ENCODE results near the gene GRPR. TPM values are rescaled to one million over a fixed set of nuclear protein-coding genes. Genes with fewer than 3 reads are reported as not detected.
"Not testable (repeated sequence)": the region's sequence is repeated elsewhere in the genome, so short reads cannot be mapped to it uniquely, and the experiment has no call there.

GRPR gene
- total RNA-seq, 3 donors from 2014 or later, result 0.19 to 3.5 TPM; not detected in 1

DNA sequence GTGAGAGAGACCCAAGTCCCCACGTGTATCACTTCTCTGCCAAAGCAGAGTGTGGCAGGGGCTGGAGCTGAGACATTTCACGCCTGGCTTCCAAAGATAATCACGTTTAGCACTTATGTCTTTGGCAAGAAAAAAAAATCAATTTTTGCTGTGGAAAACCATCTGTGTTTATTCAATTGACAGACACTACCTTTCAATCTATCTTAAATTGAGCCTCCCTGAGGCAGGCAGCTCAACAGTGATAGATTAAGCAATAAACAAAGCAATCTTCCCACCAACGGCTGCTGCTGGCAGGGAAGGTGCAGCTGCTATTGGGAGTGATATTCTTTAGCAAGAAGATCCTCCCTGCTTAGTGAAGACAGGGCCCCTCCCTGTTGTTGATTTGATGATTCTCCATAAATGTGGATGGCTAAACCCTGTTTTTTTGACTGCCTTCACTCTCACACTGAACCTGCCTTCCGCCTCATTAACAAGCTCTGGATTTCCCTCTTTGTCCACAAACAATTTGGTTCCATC is 32.3 kb downstream of the GRPR start:
- H3K4me1 ChIP-seq (ENCODE audit: low read depth), result no peaks in the 10 kb centered on the region
- TF ChIP-seq, protein P1, sequence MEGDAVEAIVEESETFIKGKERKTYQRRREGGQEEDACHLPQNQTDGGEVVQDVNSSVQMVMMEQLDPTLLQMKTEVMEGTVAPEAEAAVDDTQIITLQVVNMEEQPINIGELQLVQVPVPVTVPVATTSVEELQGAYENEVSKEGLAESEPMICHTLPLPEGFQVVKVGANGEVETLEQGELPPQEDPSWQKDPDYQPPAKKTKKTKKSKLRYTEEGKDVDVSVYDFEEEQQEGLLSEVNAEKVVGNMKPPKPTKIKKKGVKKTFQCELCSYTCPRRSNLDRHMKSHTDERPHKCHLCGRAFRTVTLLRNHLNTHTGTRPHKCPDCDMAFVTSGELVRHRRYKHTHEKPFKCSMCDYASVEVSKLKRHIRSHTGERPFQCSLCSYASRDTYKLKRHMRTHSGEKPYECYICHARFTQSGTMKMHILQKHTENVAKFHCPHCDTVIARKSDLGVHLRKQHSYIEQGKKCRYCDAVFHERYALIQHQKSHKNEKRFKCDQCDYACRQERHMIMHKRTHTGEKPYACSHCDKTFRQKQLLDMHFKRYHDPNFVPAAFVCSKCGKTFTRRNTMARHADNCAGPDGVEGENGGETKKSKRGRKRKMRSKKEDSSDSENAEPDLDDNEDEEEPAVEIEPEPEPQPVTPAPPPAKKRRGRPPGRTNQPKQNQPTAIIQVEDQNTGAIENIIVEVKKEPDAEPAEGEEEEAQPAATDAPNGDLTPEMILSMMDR (IDR thresholded peaks at IDR 0.05), result no peak
- ATAC-seq (no peak), DNase-seq (no peak)
- intact Hi-C loops (cut with DNase I, micrococcal nuclease), result no loop called here
- no peak overlapping the region for H3K4me3 ChIP-seq
- no peaks in the 10 kb centered on the region for H3K36me3 ChIP-seq (ENCODE audit: low read depth)
- H3K9me3 ChIP-seq, result no peaks in the 10 kb centered on the region

DNA sequence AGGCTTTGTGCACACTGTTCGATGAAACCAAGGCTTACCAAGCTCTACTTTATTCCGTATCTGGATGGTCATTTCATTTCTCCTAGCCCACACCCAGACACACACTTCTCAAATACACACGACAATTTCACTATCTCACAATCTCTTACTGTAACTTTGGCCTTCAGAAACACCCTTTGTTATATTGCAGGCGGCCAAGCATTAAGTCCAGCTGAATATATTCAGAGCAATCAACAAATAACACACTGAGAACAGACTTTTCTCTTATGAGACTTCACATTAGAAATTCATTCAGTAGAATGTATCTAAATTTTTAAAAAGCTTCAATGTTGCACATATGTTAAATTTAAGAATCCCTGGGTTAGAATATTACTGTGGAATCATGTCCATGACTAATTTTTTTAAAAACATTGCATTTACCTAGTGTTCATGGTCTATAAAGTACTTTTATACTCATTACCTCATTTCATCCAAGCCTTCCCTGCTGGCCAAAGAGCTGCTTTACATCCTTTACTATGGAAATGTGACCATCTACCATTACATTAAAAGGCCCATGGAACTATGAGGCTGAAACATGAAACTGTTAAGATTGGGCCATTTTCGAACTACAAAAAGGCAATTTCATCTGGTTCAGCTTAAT is 33.4 kb downstream of the GRPR start:
- intact Hi-C loops (cut with DNase I, micrococcal nuclease), result no loop called here
- TF ChIP-seq, protein P1 (IDR thresholded peaks at IDR 0.05), result no peak
- Histone ChIP-seq H3K36me3 (ENCODE audit: low read depth) (no peaks in the 10 kb centered on the region), H3K9me3 (no peaks in the 10 kb centered on the region), H3K4me1 (ENCODE audit: low read depth) (no peaks in the 10 kb centered on the region), H3K4me3 (no peak overlapping the region)
- no peak for DNase-seq
- ATAC-seq, result no peak

DNA sequence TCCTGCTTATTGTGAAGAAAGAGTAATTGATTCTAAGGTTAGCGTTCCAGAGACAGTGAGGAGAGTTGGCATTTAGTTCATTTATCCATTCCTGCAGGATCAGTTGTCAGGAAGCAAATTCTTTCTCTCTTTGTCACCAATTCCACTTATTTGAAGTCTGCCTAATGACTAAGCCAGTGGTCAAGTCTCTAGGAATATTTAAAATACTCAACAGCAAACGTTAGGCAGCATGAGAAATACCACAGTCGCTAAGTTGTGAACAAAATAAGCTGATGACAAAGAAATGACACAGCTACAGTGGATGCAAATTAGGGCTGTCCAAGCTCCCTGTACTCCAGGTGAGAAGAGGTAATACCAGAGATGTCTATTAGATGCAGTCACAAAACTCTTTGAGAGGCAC is 37.4 kb downstream of the GRPR start:
- Histone ChIP-seq H3K4me1 (ENCODE audit: low read depth) (no peaks in the 10 kb centered on the region), H3K36me3 (ENCODE audit: low read depth) (no peaks in the 10 kb centered on the region), H3K4me3 (no peak overlapping the region), H3K9me3 (no peaks in the 10 kb centered on the region)
- ATAC-seq (no peak), DNase-seq (no peak)
- TF ChIP-seq, protein P1 (IDR thresholded peaks at IDR 0.05), result no peak
- intact Hi-C loops (cut with DNase I, micrococcal nuclease), result no loop called here

DNA sequence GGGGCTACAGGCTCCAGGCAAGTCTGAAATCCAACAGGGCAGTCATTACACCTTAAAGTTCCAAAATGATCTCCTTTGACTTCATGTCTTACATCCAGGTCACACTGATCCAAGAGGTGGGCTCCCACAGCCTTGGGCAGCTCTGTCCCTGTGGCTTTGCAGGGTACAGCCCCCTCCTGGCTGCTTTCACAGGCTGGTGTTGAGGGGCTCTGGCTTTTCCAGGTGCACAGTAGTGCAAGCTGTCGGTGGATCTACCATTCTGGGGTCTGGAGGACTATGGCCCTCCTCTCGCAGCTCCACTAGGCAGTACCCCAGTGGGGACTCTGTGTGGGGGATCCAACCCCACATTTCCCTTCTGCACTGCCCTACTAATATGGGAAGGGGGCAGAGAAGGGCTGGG is 37.8 kb downstream of the GRPR start:
- H3K4me1 ChIP-seq (ENCODE audit: low read depth); intact Hi-C loops (cut with DNase I, micrococcal nuclease); H3K36me3 ChIP-seq (ENCODE audit: low read depth); H3K9me3 ChIP-seq; DNase-seq; H3K4me3 ChIP-seq; ATAC-seq: not testable (repeated sequence)

DNA sequence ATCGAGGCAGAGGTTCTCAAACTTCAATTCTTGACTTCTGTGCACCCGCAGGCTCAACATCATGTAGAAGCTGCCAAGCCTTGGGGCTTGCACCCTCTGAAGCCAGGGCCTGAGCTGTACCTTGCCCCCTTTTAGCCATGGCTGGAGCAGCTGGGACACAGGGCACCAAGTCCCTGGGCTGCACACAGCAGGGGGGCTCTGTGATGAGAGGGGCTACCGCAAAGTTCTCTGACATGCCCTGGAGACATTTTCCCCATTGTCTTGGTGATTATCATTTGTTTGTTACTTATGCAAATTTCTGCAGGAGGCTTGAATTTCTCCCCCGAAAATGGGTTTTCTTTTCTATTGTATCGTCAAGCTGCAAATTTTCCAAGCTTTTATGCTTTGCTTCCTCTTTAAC is 39.0 kb downstream of the GRPR start:
- ATAC-seq, result no peak
- intact Hi-C loops (cut with DNase I, micrococcal nuclease), result no loop called here
- Histone ChIP-seq H3K36me3 (ENCODE audit: low read depth) (no peaks in the 10 kb centered on the region), H3K9me3 (no peaks in the 10 kb centered on the region), H3K4me1 (ENCODE audit: low read depth) (no peaks in the 10 kb centered on the region), H3K4me3 (no peak overlapping the region)
- DNase-seq, result no peak
- TF ChIP-seq, protein P1 (IDR thresholded peaks at IDR 0.05), result no peak

DNA sequence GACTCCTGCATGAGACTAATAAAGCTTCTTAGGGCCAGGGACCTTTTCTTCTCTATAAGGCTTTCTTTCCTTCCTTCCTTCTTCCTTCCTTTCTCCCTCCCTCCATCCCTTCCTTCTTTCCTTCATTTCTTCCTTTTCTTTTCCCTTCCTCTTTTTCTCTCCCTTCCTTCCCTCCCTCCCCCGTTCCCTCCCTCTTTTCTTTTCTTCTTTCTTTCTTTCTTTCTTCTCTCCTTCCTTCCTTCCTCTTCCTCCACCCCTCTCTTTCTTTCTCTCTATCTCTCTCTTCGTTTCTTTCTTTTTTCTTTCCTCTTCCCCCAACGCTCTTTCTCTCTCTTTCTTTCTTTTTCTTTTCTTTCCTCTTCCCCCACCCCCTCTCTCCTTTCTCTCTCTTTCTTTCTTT is 41.4 kb downstream of the GRPR start:
- no peak overlapping the region for H3K4me3 ChIP-seq
- TF ChIP-seq, protein P1 (IDR thresholded peaks at IDR 0.05), result no peak
- intact Hi-C loops (cut with DNase I, micrococcal nuclease), result no loop called here
- H3K36me3 ChIP-seq (ENCODE audit: low read depth), result no peaks in the 10 kb centered on the region
- no peaks in the 10 kb centered on the region for H3K9me3 ChIP-seq
- H3K4me1 ChIP-seq (ENCODE audit: low read depth), result no peaks in the 10 kb centered on the region
- ATAC-seq (no peak), DNase-seq (no peak)

All from mucosa of descending colon (tissue), 3 donors.